Pulmonary artery endothelial cell (primary cell): ENCODE data around the gene TRAF2. TPM values are rescaled to one million over a fixed set of nuclear protein-coding genes. Genes with fewer than 3 reads are reported as not detected.
"Not testable (repeated sequence)": the region's sequence is repeated elsewhere in the genome, so short reads cannot be mapped to it uniquely, and the experiment has no call there.

Source experiments
- DNase-seq: peaks from one replicate; pipeline ENCODE4 v3.0.0-alpha.2; 2011; ENCODE audit warnings: low read depth, low spot score
- total RNA-seq: library from RNA; depleted of rRNA; stranded (reverse); fragments of >200 nt; gene quantifications from 2 replicates; pipeline ENCODE4 v1.2.3, GENCODE V29; 2014

TRAF2 gene
- total RNA-seq, 1 donor from 2014 or later, result 12.7 TPM

- no peak for DNase-seq
These were observed 29.1 kb upstream of the TRAF2 start for GRCh38 chr9:136857166-136857565.

DNA sequence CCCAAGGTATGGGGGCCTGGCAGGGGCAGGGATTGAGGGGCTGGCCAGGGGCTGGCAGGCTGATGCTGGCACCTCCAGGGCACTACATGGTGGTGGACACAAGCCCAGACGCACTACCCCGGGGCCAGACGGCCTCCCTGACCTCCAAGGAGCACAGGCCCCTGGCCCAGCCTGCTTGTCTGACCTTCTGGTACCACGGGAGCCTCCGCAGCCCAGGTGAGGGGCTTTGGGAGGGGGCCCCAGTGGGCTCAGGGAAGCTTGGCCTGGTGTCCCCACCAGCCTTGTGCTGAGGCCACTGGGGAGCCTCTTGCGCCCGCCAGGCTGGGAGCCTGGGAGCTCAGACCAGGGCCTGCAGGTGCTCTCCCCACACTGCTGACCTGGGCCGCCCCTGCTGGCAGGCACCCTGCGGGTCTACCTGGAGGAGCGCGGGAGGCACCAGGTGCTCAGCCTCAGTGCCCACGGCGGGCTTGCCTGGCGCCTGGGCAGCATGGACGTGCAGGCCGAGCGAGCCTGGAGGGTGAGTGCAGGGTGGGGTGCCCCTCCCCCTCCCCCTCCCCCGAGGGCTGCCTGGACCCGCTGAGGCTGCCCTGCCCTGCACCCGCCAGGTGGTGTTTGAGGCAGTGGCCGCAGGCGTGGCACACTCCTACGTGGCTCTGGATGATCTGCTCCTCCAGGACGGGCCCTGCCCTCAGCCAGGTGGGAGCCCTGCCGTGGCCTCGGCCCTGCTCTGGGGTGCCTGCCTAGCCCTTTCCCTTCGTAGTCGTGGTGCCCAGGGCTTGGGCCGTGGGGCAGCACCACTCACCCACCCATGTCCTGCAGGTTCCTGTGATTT, 28.5 kb upstream of the TRAF2 start:
- no peak for DNase-seq

DNA sequence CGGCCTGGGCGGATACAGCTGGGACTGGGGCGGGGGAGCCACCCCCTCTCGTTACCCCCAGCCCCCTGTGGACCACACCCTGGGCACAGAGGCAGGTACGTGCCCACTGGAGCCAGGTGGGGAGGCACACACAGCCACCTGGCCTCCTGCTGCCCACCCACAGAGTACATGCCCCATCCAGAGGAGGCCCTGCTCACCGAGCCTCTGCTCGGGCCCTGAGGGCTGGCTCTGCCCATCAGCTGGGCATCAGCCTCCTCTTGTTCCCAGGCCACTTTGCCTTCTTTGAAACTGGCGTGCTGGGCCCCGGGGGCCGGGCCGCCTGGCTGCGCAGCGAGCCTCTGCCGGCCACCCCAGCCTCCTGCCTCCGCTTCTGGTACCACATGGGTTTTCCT, 27.9 kb upstream of the TRAF2 start:
- DNase-seq, result no peak

DNA sequence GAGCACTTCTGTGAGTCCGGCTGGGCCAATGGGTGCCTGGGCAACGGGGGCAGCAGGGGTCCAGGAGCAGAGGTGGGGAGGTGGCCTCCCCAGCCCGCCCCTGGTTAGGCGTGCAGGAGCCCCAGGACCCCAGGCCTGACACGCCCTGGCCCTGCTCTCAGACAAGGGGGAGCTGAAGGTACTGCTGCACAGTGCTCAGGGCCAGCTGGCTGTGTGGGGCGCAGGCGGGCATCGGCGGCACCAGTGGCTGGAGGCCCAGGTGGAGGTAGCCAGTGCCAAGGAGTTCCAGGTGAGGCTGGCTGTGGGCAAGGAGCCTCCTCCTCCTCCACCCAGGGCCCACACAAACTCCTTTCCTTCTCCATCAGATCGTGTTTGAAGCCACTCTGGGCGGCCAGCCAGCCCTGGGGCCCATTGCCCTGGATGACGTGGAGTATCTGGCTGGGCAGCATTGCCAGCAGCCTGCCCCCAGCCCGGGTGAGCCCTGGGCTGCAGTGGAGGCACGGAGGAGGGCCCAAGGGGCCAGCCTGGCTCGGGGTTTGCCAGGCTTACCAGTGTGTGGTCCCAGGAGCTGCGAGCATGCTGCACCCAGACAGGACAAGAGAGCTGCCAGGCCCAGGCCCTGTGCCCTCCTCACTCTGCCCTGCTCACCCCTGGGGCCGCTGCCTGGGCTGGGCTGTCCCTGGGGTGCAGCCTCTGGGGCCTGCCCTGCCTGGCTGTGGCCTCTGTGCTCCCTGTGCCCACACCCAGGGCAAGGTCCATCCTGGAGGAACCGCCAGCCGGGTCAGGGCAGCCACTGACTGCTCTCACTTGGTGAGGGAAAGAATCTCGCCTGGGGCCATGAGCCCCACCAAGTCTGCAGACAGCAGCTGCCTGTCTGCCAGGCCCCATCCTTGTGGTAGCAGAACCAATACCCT, 27.2 kb upstream of the TRAF2 start:
- DNase-seq, result no peak

DNA sequence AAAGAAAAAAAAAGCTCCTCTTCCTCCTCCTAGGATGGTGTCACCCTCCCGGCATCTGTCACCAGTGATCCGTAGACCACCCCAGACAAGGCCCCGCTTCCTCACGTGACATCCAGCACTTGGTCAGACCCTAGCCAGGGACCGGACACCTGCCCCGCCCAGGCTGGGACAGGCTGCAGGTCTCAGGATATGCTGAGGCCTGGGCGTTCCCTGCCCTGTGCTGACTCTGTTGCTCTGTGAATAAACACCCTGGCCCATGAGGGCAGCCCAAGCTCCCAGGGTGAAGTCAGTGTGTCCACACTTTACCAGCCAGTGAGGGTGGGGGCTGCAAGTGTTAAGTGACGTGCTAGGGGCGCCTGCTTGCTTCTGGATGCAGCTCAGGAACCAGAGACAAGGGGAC, 25.8 kb upstream of the TRAF2 start:
- DNase-seq, result no peak

GRCh38 chr9:136860933-136861873, 25.1 kb upstream of the TRAF2 start:
- no peak for DNase-seq

DNA sequence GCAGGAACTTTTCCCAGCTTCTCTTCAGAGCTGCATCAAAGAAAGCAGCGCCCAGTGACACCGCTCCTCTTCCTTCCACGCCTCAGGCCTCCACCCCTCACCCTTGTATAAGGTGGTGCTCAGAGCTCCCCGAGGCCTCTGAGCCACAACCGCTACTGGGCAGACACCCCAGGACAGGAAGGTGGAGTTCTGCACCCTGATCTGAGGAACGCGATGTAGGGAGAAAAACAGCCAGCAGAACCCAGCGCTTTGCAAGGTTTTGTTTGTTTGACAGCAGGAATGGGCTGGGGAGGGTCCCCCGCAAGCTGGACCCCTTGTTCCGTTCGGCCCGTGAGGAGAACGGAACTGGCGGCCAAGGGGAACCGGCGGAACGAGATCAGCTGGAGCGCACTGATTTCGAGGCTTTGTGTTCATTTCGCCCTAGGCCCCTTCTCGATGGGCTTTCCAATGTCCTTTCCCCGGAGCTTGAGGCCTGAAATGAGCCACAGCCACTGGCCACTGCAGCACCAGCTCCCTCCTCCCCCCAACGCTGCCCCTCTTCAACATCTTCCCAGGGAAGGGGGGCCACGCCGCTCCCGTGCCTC, 24.4 kb upstream of the TRAF2 start:
- no peak for DNase-seq

- no peak for DNase-seq
These were observed 23.3 kb upstream of the TRAF2 start for GRCh38 chr9:136862849-136863622.

DNA sequence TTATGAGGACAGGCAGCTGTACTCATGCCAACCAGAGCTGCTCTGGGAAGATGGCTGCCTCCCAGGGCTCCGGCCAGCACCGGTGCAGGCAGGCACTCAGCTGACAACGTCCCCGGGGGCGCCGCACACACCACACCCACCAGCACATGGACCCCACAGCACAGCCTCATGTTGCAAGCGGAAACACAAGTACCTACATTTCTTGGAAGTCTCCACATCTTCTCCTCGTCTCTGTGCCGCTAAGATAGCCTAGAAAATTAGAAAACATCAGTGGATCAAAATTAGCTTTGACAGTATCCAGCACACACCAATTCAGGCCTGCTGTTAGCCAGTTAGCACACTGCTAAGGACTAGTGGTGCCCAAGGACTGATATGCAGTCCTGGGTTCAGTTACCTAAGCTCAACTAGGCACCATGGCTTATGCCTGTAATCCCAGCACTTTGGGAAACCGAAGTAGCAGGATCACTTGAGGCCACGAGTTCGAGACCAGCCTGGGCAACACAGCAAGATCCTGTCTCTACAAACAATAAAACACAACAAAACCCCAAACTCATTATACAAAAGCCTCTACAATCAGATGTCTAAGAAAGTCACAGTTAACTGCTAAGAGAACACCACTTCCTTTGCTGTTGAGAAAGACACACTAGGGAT, 22.6 kb upstream of the TRAF2 start:
- DNase-seq, result no peak

- no peak for DNase-seq
These were observed 21.1 kb upstream of the TRAF2 start for GRCh38 chr9:136865041-136865767.

- DNase-seq, result no peak
These were observed 20.6 kb upstream of the TRAF2 start for GRCh38 chr9:136865768-136866103.

DNA sequence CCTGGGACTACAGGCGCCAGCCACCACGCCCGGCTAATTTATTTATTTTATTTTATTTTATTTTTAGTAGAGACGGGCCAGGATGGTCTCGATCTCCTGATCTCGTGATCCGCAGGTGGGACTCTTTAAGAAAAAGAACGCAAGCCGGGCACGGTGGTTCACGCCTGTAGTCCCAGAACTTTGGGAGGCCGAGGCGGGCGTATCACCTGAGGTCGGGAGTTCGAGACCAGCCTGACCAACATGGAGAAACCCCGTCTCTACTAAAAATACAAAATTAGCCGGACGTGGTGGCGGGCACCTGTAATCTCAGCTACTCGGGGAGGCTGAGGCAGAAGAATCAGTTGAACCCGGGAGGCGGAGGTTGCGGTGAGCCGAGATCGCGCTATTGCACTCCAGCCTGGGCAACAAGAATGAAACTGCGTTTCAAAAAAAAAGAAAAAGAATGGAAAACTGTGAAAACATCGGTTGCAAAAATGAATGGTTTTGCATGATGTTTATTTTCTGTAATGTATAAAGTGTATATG, 19.4 kb upstream of the TRAF2 start:
- DNase-seq, result not testable (repeated sequence)

DNA sequence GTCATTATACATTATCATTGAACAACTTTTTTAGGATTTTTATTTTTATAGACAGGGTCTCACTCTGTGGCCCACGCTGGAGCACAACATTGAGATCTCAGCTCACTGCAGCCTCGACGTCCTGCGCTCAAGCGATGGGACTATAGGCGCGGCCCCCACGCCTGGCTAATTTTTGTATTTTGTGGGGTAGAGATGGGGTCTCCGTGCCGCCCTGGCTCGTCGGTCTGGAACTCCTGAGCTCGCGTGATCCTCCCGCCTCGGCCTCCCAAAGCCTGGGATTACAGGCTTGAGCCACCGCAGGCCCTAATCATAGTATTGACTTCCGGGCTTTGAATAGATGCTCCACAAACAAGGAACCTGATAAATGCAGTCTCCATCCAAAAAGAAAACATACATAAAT, 18.8 kb upstream of the TRAF2 start:
- no peak for DNase-seq

DNA sequence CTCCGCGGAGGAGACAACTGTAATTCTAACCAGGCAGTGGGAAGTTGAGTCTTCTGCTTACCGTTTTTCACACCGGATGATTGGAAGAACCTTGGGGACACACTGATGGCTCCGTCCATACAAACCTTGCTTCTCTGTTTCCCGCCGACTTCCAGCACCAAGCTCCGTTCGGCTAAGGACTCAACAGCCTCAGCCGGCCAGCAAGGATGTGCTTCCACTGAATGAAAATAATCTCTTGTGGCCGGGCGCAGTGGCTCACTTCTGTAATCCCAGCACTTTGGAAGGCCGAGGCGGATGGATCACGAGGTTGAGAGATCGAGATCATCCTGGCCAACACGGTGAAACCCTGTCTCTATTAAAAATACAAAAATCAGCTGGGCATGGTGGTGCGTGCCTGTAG, 18.4 kb upstream of the TRAF2 start:
- DNase-seq, result no peak

DNA sequence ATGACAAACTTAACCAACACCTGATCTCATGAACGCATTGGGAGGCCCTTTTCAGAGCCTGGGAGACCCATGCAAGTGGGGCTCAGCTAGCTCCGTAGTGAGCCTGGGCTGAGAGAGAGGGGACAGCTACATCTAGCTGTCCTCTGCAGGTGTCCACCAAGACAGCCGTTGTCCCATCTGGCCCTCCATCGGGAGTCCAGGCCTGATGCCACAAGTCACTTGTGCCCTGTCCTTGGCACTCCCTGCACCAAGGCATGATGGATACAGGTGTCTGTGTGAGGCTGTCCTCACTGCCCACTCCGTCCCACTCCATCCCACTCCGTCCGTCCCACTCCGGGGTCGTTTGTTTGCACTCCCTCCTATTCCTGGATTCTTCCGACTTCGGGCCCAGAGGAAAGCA, 17.7 kb upstream of the TRAF2 start:
- no peak for DNase-seq

DNA sequence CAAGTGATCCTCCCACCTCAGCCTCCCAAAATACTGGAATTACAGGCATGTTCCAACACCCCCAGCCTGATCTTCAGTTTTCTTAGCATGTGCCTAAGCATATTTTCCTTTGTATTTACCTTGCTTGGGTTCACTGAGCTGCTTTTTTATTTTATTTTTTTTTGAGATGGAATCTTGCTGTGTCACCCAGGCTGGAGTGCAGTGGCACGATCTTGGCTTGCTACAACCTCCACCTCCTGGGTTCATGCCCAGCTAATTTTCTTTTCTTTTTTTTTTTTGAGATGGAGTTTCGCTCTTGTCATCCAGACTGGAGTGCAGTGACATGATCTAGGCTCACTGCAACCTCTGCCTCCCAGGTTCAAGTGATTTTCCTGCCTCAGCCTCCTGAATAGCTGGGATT, 16.7 kb upstream of the TRAF2 start:
- not testable (repeated sequence) for DNase-seq

DNA sequence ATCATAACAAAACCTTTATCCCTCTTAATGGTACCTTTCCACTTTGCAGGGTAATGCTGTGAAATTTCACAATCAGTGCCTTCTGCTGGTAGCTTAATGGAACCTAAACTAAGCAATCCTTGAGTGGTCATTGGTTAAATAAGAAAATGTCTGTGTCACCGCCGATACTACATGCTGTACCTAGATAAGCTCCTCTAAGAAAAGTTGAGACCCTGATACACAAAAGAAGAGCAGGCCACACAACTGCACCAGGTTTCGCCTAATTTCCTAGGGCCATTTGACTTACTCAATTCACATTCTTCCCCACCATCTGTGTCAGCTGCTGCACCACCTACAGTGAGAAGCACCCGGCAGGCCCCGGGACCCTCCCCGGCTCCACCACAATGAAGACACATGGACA, 11.2 kb upstream of the TRAF2 start:
- DNase-seq, result no peak

DNA sequence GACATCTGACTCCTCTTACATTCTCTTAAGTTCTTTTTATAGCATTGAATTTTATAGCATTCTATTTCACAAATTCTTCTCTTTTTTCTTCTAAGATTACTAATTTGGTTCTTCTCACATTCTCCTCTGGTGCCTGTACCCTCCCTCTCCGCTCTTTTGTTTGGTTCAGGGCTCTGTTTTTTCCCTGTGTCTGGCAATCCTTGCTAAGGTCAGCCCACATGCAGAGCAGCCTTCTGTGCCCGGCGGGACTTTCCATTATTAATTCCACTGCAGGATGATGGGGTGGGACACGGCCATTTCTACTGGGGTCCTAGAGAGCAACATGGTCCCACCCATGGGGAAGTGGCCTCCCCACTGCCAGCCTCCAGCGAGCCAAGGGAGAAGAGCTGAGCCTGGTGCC, 9.8 kb upstream of the TRAF2 start:
- DNase-seq, result no peak

DNA sequence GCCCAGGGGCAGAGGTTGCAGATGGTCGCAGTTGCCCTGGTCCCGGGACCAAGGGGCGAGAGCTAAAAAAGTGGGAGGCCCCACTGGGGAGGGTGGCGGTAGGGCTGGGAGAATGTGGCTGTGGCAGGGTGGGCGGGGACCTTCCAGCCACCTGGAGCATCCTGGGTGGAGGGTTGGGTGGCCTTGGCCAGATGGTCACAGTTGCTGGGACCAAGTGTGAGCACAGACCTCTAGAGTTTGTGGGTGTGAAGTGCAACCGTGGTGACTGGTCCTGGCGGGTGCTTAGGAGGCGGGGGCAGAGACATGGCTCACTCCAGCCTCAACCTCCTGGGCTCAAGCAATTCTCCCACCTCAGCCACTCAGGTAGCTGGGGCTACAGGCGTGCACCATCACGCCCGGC, 5.7 kb upstream of the TRAF2 start:
- no peak for DNase-seq
